ENCODE results near the gene ELL2. TPM values are rescaled to one million over a fixed set of nuclear protein-coding genes. Genes with fewer than 3 reads are reported as not detected.
"Not testable (repeated sequence)": the region's sequence is repeated elsewhere in the genome, so short reads cannot be mapped to it uniquely, and the experiment has no call there.

Gene ELL2
- total RNA-seq, 1 experiment from 2014 or later = 39.9 TPM

GRCh38 chr5:95863383-95863757 is 98.3 kb downstream of the ELL2 start:
- peak in 1 of 2 experiments; percentile 8 for DNase-seq (ENCODE audit: low read depth in 1 of 2, low spot score in 2 of 2)
- peaks cover 41% of the 10 kb centered on the region for H3K4me1 ChIP-seq (replicated peaks)
- H3K9me3 ChIP-seq (replicated peaks) = no peaks in the 10 kb centered on the region
- no peak overlapping the region for H3K4me3 ChIP-seq
- no peaks in the 10 kb centered on the region for H3K36me3 ChIP-seq
- H3K27me3 ChIP-seq (replicated peaks) = no peaks in the 10 kb centered on the region
- no peak overlapping the region for H3K27ac ChIP-seq

DNA sequence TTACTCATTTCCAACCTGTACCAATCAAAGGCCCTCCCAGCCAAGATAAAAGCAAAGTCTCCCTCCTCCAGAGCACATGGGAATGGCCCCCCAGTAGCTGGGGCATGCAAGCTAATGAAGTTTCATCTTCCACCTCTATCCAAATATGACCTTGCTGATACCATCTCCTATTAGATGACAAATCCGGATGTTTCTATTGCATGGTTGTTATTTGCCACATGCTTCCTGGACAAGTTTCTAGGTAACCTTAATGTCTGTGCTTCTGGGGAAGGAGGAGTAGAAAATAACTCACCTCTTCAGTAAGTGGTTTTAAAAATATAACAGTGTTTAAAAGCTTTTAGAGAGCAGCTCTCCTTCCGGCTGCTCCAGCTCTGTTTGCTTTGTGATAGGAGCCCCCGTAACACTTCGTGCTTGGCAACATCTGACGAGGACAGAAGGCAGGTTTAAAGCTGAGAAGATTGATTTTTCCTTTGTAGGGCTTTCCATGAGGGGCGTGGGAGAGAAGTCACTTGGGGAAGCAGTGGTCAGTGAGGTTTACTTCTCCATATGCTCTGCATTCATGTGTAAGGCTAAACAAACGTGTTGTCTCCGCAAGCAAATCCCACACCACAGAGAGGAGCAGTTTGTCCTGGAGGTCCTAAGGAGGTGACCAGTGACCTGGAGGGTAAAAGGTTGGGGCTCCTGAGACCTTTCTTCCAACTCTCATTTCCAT is 98.8 kb downstream of the ELL2 start:
- peak in 1 of 2 experiments; percentile 11 for DNase-seq (ENCODE audit: low read depth in 1 of 2, low spot score in 2 of 2)
- H3K4me1 ChIP-seq (replicated peaks) = peaks cover 47% of the 10 kb centered on the region
- H3K27ac ChIP-seq = no peak overlapping the region
- H3K4me3 ChIP-seq = no peak overlapping the region
- H3K9me3 ChIP-seq (replicated peaks) = no peaks in the 10 kb centered on the region
- no peaks in the 10 kb centered on the region for H3K27me3 ChIP-seq (replicated peaks)
- no peaks in the 10 kb centered on the region for H3K36me3 ChIP-seq

DNA sequence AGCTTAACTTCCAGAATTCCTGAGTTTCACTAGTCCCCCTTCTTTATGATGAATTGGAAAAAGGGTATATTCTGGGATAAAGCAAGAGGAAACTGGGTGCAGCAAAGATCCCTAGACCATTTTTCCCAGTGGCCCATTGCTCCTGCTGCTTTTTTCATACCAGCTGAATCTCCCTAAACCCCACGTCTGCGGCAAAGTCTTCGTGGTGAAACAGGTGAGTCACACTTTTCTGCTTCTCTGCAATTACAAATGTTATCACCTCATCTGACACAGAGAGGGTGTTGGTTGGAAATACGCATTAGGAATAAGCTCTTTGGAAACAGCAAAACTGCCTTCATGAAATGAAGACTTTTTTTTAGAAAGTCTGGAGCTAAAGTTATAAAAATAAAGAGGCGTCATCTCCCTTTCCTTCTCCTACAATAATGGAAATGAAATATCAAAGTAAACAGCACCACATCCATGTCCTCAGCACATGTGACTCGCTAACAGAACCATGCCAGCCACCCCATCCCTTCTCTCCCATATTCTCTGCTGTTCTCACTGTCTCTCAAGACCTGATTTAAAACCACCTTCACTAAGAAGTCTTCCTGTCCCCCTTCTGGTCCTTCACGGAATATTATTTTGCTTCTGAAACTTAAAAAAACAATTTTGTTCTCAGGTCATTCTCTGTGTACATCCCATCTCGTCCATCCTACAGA is 99.6 kb downstream of the ELL2 start:
- Histone ChIP-seq H3K4me1 (replicated peaks) (peaks cover 54% of the 10 kb centered on the region), H3K27me3 (replicated peaks) (no peaks in the 10 kb centered on the region), H3K27ac (peak overlapping the region; percentile 91), H3K4me3 (no peak overlapping the region), H3K9me3 (replicated peaks) (no peaks in the 10 kb centered on the region), H3K36me3 (no peaks in the 10 kb centered on the region)
- peak in 1 of 2 experiments; percentile 13 for DNase-seq (ENCODE audit: low read depth in 1 of 2, low spot score in 2 of 2)

GRCh38 chr5:95861221-95861863 is 100.3 kb downstream of the ELL2 start:
- no peaks in the 10 kb centered on the region for H3K9me3 ChIP-seq (replicated peaks)
- peaks cover 54% of the 10 kb centered on the region for H3K4me1 ChIP-seq (replicated peaks)
- no peaks in the 10 kb centered on the region for H3K36me3 ChIP-seq
- no peak overlapping the region for H3K4me3 ChIP-seq
- peak overlapping the region; percentile 91 for H3K27ac ChIP-seq
- no peaks in the 10 kb centered on the region for H3K27me3 ChIP-seq (replicated peaks)
- peak; percentile 69 to 76 for DNase-seq (ENCODE audit: low read depth in 1 of 2, low spot score in 2 of 2)

GRCh38 chr5:95859661-95860060 is 102.0 kb downstream of the ELL2 start:
- Histone ChIP-seq H3K9me3 (replicated peaks) (no peaks in the 10 kb centered on the region), H3K4me3 (no peak overlapping the region), H3K36me3 (no peaks in the 10 kb centered on the region), H3K4me1 (replicated peaks) (peaks cover 54% of the 10 kb centered on the region), H3K27me3 (replicated peaks) (no peaks in the 10 kb centered on the region), H3K27ac (peak overlapping the region; percentile 91)
- DNase-seq (ENCODE audit: low read depth in 1 of 2, low spot score in 2 of 2) = no peak

DNA sequence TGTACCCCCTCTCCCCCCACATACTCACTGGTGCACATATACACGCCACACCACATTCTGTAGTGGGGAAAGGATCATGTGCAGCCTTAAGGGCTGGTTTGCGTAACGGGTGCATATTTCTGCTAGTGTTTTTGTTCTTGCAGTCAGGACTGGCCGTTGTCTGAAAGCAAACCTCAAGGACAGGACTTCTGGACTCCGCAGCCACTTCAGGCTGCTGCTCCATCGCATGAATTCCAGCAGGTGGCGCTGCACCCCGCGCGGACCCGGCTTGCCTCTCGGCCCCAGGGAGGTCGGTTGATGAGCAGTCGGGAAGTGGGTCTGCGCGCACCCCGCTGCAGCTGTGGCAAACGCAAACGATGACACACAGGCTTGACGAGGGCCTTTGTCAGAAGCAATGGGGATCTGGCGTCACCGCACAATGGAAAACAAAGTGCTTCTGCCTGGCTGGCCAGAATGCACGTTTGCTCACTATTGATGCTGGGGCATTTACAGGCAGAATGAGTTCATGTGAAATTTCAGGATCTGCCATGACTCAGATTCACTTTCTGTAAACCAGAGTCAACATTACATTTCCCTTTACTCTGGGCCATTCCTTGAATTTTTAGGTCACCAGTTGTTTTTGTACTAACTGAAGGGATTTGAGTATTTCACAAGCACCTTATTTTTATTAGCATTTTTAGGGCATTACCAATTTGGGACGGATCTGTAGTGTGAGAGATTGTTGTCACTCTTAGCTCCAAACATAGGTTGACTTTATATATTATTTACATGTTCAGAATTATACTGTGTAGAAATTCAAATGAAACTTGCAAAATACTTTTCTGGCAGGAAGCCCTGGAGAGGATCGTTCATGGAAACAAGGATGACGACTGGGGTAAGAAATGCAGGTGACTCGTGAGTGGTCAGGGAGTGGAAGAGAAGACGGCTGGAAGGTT is 102.7 kb downstream of the ELL2 start:
- Histone ChIP-seq H3K27me3 (replicated peaks) (no peaks in the 10 kb centered on the region), H3K4me1 (replicated peaks) (peaks cover 54% of the 10 kb centered on the region)
- DNase-seq (ENCODE audit: low read depth in 1 of 2, low spot score in 2 of 2) = peak; percentile 95 to 98

GRCh38 chr5:95858023-95858461 is 103.6 kb downstream of the ELL2 start:
- Histone ChIP-seq H3K4me1 (replicated peaks) (peaks cover 54% of the 10 kb centered on the region), H3K27ac (peak overlapping the region; percentile 91), H3K36me3 (no peaks in the 10 kb centered on the region), H3K4me3 (no peak overlapping the region), H3K27me3 (replicated peaks) (no peaks in the 10 kb centered on the region), H3K9me3 (replicated peaks) (no peaks in the 10 kb centered on the region)
- DNase-seq (ENCODE audit: low read depth in 1 of 2, low spot score in 2 of 2) = peak; percentile 47 to 51

More for the DNA sequence above, 102.7 kb downstream of the ELL2 start:
- Histone ChIP-seq H3K4me3 (peak overlapping the region; percentile 11), H3K27ac (peak overlapping the region; percentile 91), H3K36me3 (no peaks in the 10 kb centered on the region), H3K9me3 (replicated peaks) (no peaks in the 10 kb centered on the region)

GRCh38 chr5:95857185-95857945 is 104.3 kb downstream of the ELL2 start:
- Histone ChIP-seq H3K27me3 (replicated peaks) (no peaks in the 10 kb centered on the region), H3K9me3 (replicated peaks) (no peaks in the 10 kb centered on the region), H3K4me1 (replicated peaks) (peaks cover 50% of the 10 kb centered on the region), H3K27ac (peak overlapping the region; percentile 91), H3K4me3 (no peak overlapping the region), H3K36me3 (no peaks in the 10 kb centered on the region)
- DNase-seq (ENCODE audit: low read depth in 1 of 2, low spot score in 2 of 2) = no peak

GRCh38 chr5:95856501-95856981 is 105.1 kb downstream of the ELL2 start:
- no peak overlapping the region for H3K4me3 ChIP-seq
- no peak for DNase-seq (ENCODE audit: low read depth in 1 of 2, low spot score in 2 of 2)
- H3K4me1 ChIP-seq (replicated peaks) = peaks cover 42% of the 10 kb centered on the region
- no peak overlapping the region for H3K27ac ChIP-seq
- H3K27me3 ChIP-seq (replicated peaks) = no peaks in the 10 kb centered on the region
- H3K9me3 ChIP-seq (replicated peaks) = no peaks in the 10 kb centered on the region
- H3K36me3 ChIP-seq = no peaks in the 10 kb centered on the region

- no peak overlapping the region for H3K27ac ChIP-seq
- no peak for DNase-seq (ENCODE audit: low read depth in 1 of 2, low spot score in 2 of 2)
- H3K36me3 ChIP-seq = no peaks in the 10 kb centered on the region
- H3K4me3 ChIP-seq = no peak overlapping the region
- peaks cover 14% of the 10 kb centered on the region for H3K4me1 ChIP-seq (replicated peaks)
- H3K9me3 ChIP-seq (replicated peaks) = no peaks in the 10 kb centered on the region
- H3K27me3 ChIP-seq (replicated peaks) = no peaks in the 10 kb centered on the region
Measured at GRCh38 chr5:95853490-95853889, 108.2 kb downstream of the ELL2 start.

GRCh38 chr5:95852567-95852966 is 109.1 kb downstream of the ELL2 start:
- peaks cover 5% of the 10 kb centered on the region for H3K4me1 ChIP-seq (replicated peaks)
- no peak for DNase-seq (ENCODE audit: low read depth in 1 of 2, low spot score in 2 of 2)
- no peaks in the 10 kb centered on the region for H3K36me3 ChIP-seq
- H3K27ac ChIP-seq = no peak overlapping the region
- H3K9me3 ChIP-seq (replicated peaks) = no peaks in the 10 kb centered on the region
- no peak overlapping the region for H3K4me3 ChIP-seq
- H3K27me3 ChIP-seq (replicated peaks) = no peaks in the 10 kb centered on the region

DNA sequence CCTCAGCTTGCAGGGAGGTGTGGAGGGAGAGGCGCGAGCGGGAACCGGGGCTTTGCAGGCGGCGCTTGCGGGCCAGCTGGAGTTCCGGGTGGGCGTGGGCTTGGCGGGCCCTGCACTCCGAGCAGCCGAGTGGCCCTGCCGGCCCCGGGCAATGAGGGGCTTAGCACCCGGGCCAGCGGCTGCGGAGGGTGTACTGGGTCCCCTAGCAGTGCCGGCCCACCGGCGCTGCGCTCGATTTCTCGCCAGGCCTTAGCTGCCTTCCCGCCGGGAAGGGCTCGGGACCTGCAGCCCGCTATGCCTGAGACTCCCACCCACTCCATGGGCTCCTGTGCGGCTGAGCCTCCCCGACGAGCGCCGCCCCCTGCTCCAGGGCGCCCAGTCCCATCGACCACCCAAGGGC is 110.5 kb downstream of the ELL2 start:
- not testable (repeated sequence) for H3K36me3 ChIP-seq; H3K27me3 ChIP-seq (replicated peaks); DNase-seq (ENCODE audit: low read depth in 1 of 2, low spot score in 2 of 2); H3K27ac ChIP-seq; H3K4me3 ChIP-seq; H3K4me1 ChIP-seq (replicated peaks); H3K9me3 ChIP-seq (replicated peaks)

Measured in SJSA1 (cell line).